Measurements from ENCODE around the gene HCN4.
"Not testable (repeated sequence)": the region's sequence is repeated elsewhere in the genome, so short reads cannot be mapped to it uniquely, and the experiment has no call there.

The HCN4 gene

GRCh38 chr15:73368301-73369136, at the start of gene HCN4:
Gene HCN4, minus strand, starts transcription at chr15:73368958. Its CDS starts 688 bp downstream, at chr15:73368270.
- DNase-seq (ENCODE audit: low spot score) = no peak

GRCh38 chr15:73414876-73415275, 46.1 kb upstream of the HCN4 start:
- DNase-seq (ENCODE audit: low spot score) = no peak

GRCh38 chr15:73403171-73403570, 34.4 kb upstream of the HCN4 start:
- DNase-seq (ENCODE audit: low spot score) = no peak

- DNase-seq (ENCODE audit: low spot score) = not testable (repeated sequence)
These were observed 31.5 kb upstream of the HCN4 start for GRCh38 chr15:73400222-73400621.

- no peak for DNase-seq (ENCODE audit: low spot score)
These were observed 30.1 kb upstream of the HCN4 start for GRCh38 chr15:73398861-73399260.

- no peak for DNase-seq (ENCODE audit: low spot score)
These were observed 28.7 kb upstream of the HCN4 start for GRCh38 chr15:73397461-73397860.

- DNase-seq (ENCODE audit: low spot score) = no peak
These were observed 26.9 kb upstream of the HCN4 start for GRCh38 chr15:73395671-73396070.

GRCh38 chr15:73394782-73395181, 26.0 kb upstream of the HCN4 start:
- peak; percentile 2 for DNase-seq (ENCODE audit: low spot score)

GRCh38 chr15:73393336-73393735, 24.6 kb upstream of the HCN4 start:
- DNase-seq (ENCODE audit: low spot score) = no peak

- DNase-seq (ENCODE audit: low spot score) = no peak
These were observed 23.3 kb upstream of the HCN4 start for GRCh38 chr15:73392025-73392424.

GRCh38 chr15:73391128-73391872, 22.5 kb upstream of the HCN4 start:
- DNase-seq (ENCODE audit: low spot score) = no peak

GRCh38 chr15:73389971-73390544, 21.3 kb upstream of the HCN4 start:
- no peak for DNase-seq (ENCODE audit: low spot score)

GRCh38 chr15:73389539-73389938, 20.8 kb upstream of the HCN4 start:
- DNase-seq (ENCODE audit: low spot score) = no peak

GRCh38 chr15:73388256-73388781, 19.6 kb upstream of the HCN4 start:
- no peak for DNase-seq (ENCODE audit: low spot score)

- no peak for DNase-seq (ENCODE audit: low spot score)
These were observed 18.9 kb upstream of the HCN4 start for GRCh38 chr15:73387507-73388255.

- no peak for DNase-seq (ENCODE audit: low spot score)
These were observed 18.2 kb upstream of the HCN4 start for GRCh38 chr15:73386886-73387506.

GRCh38 chr15:73386238-73386637, 17.5 kb upstream of the HCN4 start:
- no peak for DNase-seq (ENCODE audit: low spot score)

GRCh38 chr15:73385205-73385604, 16.4 kb upstream of the HCN4 start:
- no peak for DNase-seq (ENCODE audit: low spot score)

- no peak for DNase-seq (ENCODE audit: low spot score)
These were observed 14.8 kb upstream of the HCN4 start for GRCh38 chr15:73383310-73384189.

- DNase-seq (ENCODE audit: low spot score) = no peak
These were observed 13.4 kb upstream of the HCN4 start for GRCh38 chr15:73382115-73382514.
